ENCODE results near the gene SLC41A3. TPM values are rescaled to one million over a fixed set of nuclear protein-coding genes. Genes with fewer than 3 reads are reported as not detected.

The SLC41A3 gene
- polyA plus RNA-seq, 3 donors, result 2.8 to 18.2 (median 13.6) TPM

- DNase-seq, result no peak
- no peak overlapping the region for H3K4me3 ChIP-seq (replicated peaks in 1 of 3; ENCODE audit: low read depth in 2 of 3, low read length in 3 of 3)
- no peaks in the 10 kb centered on the region for H3K27me3 ChIP-seq (ENCODE audit: control insufficient read depth in 2 of 2, insufficient read depth in 2 of 2, low read length in 2 of 2)
- H3K36me3 ChIP-seq (replicated peaks in 1 of 2; ENCODE audit: control insufficient read depth in 1 of 2, insufficient read depth in 2 of 2, low read length in 2 of 2), result no peaks in the 10 kb centered on the region
- 95% methylated on average over 14 of the region's 16 CpGs for WGBS (ENCODE audit: insufficient coverage)
- H3K4me1 ChIP-seq (ENCODE audit: control insufficient read depth in 1 of 2, insufficient read depth in 2 of 2, low read length in 2 of 2), result no peaks in the 10 kb centered on the region
- no peaks in the 10 kb centered on the region for H3K79me2 ChIP-seq (ENCODE audit: insufficient read depth, low read length)
- Mint-ChIP-seq H3K36me3 (no peaks in the 10 kb centered on the region), H3K4me1 (no peaks in the 10 kb centered on the region), H3K27me3 (ENCODE audit: low read depth in 3 of 3) (peaks cover 1 to 11% (median 11%) of the 10 kb centered on the region in 3 donors), H3K4me3 (no peak overlapping the region), H3K9me3 (no peaks in the 10 kb centered on the region), H3K27ac (no peak overlapping the region)
- H3K27ac ChIP-seq (ENCODE audit: low read depth in 1 of 2, low read length in 2 of 2), result no peak overlapping the region
- intact Hi-C loops (cut with micrococcal nuclease), result no loop called here
- no peak overlapping the region for H3K9ac ChIP-seq (ENCODE audit: insufficient read depth, low read length, poor library complexity, severe bottlenecking)
- no peaks in the 10 kb centered on the region for H3K9me3 ChIP-seq (replicated peaks in 1 of 2; ENCODE audit: control insufficient read depth in 1 of 2, insufficient read depth in 1 of 2, low read length in 2 of 2)
- H2AFZ ChIP-seq (ENCODE audit: insufficient read depth, low read depth, low read length, poor library complexity, severe bottlenecking), result no peak overlapping the region
- H4K20me1 ChIP-seq (ENCODE audit: insufficient read depth, low read length), result no peaks in the 10 kb centered on the region
- no peak overlapping the region for H3K4me2 ChIP-seq (replicated peaks; ENCODE audit: extremely low read depth, low read length, poor library complexity, severe bottlenecking)
- TF ChIP-seq CTCF (IDR thresholded peaks at IDR 0.05), result no peak
Measured at GRCh38 chr3:126114443-126115386, 30.8 kb upstream of the SLC41A3 start.

GRCh38 chr3:126113733-126114442 lies 30.0 kb upstream of the SLC41A3 start:
- Mint-ChIP-seq H3K4me3 (no peak overlapping the region), H3K4me1 (no peaks in the 10 kb centered on the region), H3K36me3 (no peaks in the 10 kb centered on the region), H3K9me3 (no peaks in the 10 kb centered on the region), H3K27ac (no peak overlapping the region), H3K27me3 (ENCODE audit: low read depth in 3 of 3) (peaks cover 0 to 10% (median 9%) of the 10 kb centered on the region in 3 donors)
- Histone ChIP-seq H3K36me3 (replicated peaks in 1 of 2; ENCODE audit: control insufficient read depth in 1 of 2, insufficient read depth in 2 of 2, low read length in 2 of 2) (no peaks in the 10 kb centered on the region), H3K4me1 (ENCODE audit: control insufficient read depth in 1 of 2, insufficient read depth in 2 of 2, low read length in 2 of 2) (no peaks in the 10 kb centered on the region), H3K79me2 (ENCODE audit: insufficient read depth, low read length) (no peaks in the 10 kb centered on the region), H3K9me3 (replicated peaks in 1 of 2; ENCODE audit: control insufficient read depth in 1 of 2, insufficient read depth in 1 of 2, low read length in 2 of 2) (no peaks in the 10 kb centered on the region), H3K9ac (ENCODE audit: insufficient read depth, low read length, poor library complexity, severe bottlenecking) (no peak overlapping the region), H4K20me1 (ENCODE audit: insufficient read depth, low read length) (no peaks in the 10 kb centered on the region), H3K27me3 (ENCODE audit: control insufficient read depth in 2 of 2, insufficient read depth in 2 of 2, low read length in 2 of 2) (no peaks in the 10 kb centered on the region), H3K4me3 (replicated peaks in 1 of 3; ENCODE audit: low read depth in 2 of 3, low read length in 3 of 3) (no peak overlapping the region), H3K27ac (ENCODE audit: low read depth in 1 of 2, low read length in 2 of 2) (no peak overlapping the region), H3K4me2 (replicated peaks; ENCODE audit: extremely low read depth, low read length, poor library complexity, severe bottlenecking) (no peak overlapping the region), H2AFZ (ENCODE audit: insufficient read depth, low read depth, low read length, poor library complexity, severe bottlenecking) (no peak overlapping the region)
- WGBS (ENCODE audit: insufficient coverage), result 100% methylated on average over 1 of the region's 9 CpGs
- TF ChIP-seq CTCF (IDR thresholded peaks at IDR 0.05), result no peak
- intact Hi-C loops (cut with micrococcal nuclease), result no loop called here
- DNase-seq, result no peak
